Raji (cell line): ENCODE results near the gene EVI5L.

Source experiments
- POLR2A ChIP-seq: IDR thresholded peaks from 2 replicates; pipeline ENCODE4 v1.6.1; 2011; ENCODE audit warnings: low read depth, low read length, control low read depth; ENCODE audit not compliant: insufficient read depth

EVI5L gene

GRCh38 chr19:7883796-7884570, 54.0 kb downstream of the EVI5L start:
- TF ChIP-seq POLR2A: no peak

- no peak for TF ChIP-seq POLR2A
Measured at GRCh38 chr19:7885818-7886217, 55.8 kb downstream of the EVI5L start.

GRCh38 chr19:7887408-7888144, 57.6 kb downstream of the EVI5L start:
- TF ChIP-seq POLR2A: no peak

GRCh38 chr19:7888145-7888825, 58.3 kb downstream of the EVI5L start, which contains the start of gene LRRC8E:
Gene LRRC8E (plus strand): TSS chr19:7888510. CDS start chr19:7895604, 7,094 bp downstream.
- no peak for TF ChIP-seq POLR2A

DNA sequence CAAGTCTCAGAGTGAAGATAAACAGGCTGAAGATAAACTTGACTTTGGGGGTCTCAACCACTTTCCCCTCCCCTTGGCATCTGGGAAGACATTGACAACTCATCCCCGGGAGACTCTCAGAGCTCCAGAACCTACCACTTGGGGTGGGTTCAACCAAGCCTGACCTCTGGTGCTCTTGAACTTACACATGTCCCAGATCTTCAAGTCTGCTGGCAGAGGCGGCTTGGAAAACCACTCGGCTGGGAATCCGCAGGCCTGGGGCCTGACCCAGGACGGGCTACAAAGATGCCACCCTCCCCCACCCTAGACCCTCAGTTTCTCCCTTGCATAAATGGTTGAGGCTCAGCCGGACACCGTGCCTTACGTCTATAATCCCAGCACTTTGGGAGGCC, 58.8 kb downstream of the EVI5L start:
- TF ChIP-seq POLR2A: no peak

DNA sequence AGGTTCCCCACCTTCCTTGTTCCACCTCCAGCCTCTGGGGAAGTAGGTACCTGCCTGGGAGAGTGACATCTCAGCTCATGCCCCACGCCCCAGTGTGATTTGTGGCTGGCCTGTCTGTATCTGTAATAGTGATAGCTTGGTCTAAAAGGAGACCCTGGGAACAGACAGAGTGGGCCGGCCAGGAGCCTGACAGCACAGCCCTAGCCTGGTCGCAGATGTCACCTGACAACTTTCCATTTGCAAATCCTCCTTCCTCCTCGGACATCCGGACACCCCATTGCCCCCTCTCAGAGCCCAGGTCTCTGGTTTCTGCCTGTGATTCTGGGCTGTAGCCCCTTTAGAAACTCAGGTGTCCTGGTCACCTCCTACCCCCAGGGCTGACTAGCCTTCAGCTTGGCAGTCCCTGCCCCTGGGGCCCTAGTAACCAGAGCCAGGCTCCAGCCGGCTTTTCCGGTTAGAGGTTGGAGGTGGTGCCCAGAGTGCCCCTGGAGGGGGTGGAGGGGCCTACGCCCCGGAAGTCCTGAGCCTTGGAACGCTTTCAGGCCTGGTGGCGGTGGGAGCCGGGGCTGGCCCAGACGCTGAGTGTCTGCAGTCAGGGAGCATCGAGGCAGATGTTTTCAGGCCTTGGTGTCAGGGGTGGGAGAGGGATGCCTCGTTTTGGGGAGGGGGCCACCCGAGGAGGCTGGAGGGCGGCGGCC, 64.7 kb downstream of the EVI5L start:
- TF ChIP-seq POLR2A: no peak

GRCh38 chr19:7895565-7895964, 65.5 kb downstream of the EVI5L start:
- TF ChIP-seq POLR2A: no peak

DNA sequence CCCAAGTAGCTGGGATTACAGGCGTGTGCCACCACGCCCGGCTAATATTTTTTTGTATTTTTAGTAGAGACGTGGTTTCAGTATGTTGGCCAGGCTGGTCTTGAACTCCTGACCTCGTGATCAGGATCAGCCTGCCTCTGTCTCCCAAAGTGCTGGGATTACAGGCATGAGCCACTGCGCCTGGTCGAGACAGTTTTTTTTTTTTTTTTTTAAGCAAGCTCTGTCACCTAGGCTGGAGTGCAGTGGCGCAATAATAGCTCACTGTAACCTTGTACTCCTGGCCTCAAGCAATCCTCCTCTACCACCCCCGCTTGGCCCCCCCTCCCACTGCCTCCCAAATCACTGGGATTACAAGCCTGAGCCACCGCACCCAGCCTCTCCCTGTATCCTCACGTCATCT, 67.3 kb downstream of the EVI5L start:
- no peak for TF ChIP-seq POLR2A

GRCh38 chr19:7898967-7899366, 68.9 kb downstream of the EVI5L start:
- TF ChIP-seq POLR2A: no peak

- no peak; the same call in 1 of the 2 replicates for TF ChIP-seq POLR2A
Measured at GRCh38 chr19:7899751-7900378, 69.8 kb downstream of the EVI5L start.

DNA sequence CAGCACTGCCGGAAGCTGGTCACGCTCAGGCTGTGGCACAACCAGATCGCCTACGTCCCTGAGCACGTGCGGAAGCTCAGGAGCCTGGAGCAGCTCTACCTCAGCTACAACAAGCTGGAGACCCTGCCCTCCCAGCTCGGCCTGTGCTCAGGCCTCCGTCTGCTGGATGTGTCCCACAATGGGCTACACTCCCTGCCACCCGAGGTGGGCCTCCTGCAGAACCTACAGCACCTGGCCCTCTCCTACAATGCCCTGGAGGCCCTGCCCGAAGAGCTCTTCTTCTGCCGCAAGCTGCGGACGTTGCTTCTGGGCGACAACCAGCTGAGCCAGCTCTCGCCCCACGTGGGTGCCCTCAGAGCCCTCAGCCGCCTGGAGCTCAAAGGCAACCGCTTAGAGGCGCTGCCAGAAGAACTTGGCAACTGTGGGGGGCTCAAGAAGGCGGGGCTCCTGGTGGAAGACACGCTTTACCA, 70.4 kb downstream of the EVI5L start:
- TF ChIP-seq POLR2A: peak; percentile 9; the same call in 1 of the 2 replicates

DNA sequence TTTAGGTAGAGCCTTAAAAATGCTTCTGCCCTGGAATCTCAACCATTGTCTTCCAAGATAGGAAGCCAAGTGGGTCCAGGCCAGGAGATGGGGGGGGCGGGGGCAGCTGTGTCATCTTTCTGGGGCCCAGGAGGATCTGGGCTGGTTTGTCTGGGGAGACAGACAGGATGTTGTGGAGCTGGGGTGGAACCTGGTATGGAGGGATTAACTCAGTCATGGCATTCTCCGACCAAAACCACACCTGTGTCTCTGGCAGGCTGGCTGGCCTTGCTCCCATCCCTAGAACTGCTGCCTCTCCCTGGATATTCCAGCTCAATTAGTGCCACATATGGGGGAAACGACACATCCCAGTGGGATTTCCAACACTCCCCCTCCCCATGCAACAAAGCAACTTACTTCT, 70.9 kb downstream of the EVI5L start:
- TF ChIP-seq POLR2A: no peak

DNA sequence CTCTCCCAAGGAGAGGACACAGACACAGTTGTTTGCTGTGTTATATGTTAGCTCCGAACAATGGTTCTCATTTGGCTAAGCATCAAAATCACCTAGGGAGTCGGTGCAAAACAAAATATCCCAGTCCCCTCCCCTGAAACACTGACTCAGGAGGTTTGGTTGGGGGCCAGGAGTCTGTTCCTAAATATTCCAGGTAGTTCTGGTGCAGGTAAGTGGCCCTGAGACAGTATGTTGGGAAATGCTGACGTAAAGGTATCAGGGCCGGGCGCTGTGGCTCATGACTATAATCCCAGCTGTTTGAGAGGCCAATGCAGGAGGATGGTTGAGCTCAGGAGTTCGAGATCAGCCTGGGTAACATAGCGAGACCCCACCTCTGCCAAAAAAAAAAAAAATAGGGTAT, 71.3 kb downstream of the EVI5L start:
- TF ChIP-seq POLR2A: no peak

GRCh38 chr19:7902796-7903243, 72.8 kb downstream of the EVI5L start:
- TF ChIP-seq POLR2A: no peak
